Upper lobe of left lung (tissue), 6 donors: ENCODE results near the gene LAMA5. TPM values are rescaled to one million over a fixed set of nuclear protein-coding genes. Genes with fewer than 3 reads are reported as not detected.

Experiments used
- ATAC-seq, 2 donors: fragments of 200-7000 bp; cut with Tn5 transposase; one replicate each; pipeline ENCODE4 v1.9.1; 2022; ENCODE audit warnings: mild to moderate bottlenecking in 2 of 2, moderate library complexity in 2 of 2; ENCODE audit not compliant: low FRiP score in 2 of 2
- DNase-seq, 2 donors: peaks; one replicate each; pipeline ENCODE4 v3.0.0-alpha.2; 2019 to 2020
- H3K27ac ChIP-seq, 4 donors: fragments of 200-600 bp; sonication (generic); one replicate each; pipeline ENCODE4 v1.5.1; 2016 to 2019
- H3K27me3 ChIP-seq, 4 donors: fragments of 200-600 bp; sonication (generic); one replicate each; pipeline ENCODE4 v1.5.1; 2017 to 2019
- H3K36me3 ChIP-seq, 4 donors: fragments of 200-600 bp; sonication (generic); one replicate each; pipeline ENCODE4 v1.5.1; 2016 to 2019
- H3K4me1 ChIP-seq, 4 donors: fragments of 200-600 bp; sonication (generic); one replicate each; pipeline ENCODE4 v1.5.1; 2018 to 2019
- H3K4me3 ChIP-seq, 4 donors: fragments of 200-600 bp; sonication (generic); one replicate each; pipeline ENCODE4 v1.5.1; 2017 to 2019; ENCODE audit warnings: mild to moderate bottlenecking in 2 of 4, moderate library complexity in 1 of 4
- H3K9me3 ChIP-seq, 4 donors: fragments of 200-600 bp; sonication (generic); one replicate each; pipeline ENCODE4 v1.5.1; 2018 to 2019
- CTCF ChIP-seq, 6 experiments: fragments of 450-650 bp in 4 of 6; fragments of 200-600 bp in 2 of 6; sonication (generic) in 2 of 6; IDR thresholded peaks; one replicate each; pipeline ENCODE4 v1.5.1; 2016 to 2019; ENCODE audit warnings: antibody characterized with exemption in 6 of 6
- EP300 ChIP-seq, 4 donors: sonication (generic); formaldehyde crosslinking; IDR thresholded peaks; one replicate each; pipeline ENCODE4 v1.5.1; 2017; ENCODE audit warnings: antibody characterized with exemption in 4 of 4, control low read depth in 2 of 4
- POLR2A ChIP-seq, 4 donors: fragments of 450-650 bp; IDR thresholded peaks; one replicate each; pipeline ENCODE4 v1.5.1; 2016 to 2017; ENCODE audit warnings: antibody characterized with exemption in 4 of 4, mild to moderate bottlenecking in 2 of 4
- POLR2AphosphoS5 ChIP-seq, 2 donors: sonication (generic); formaldehyde crosslinking; IDR thresholded peaks; one replicate each; pipeline ENCODE4 v1.5.1; 2017; ENCODE audit warnings: antibody characterized with exemption in 2 of 2
- WGBS, 2 donors: methylation state at CpG; one replicate each; pipeline ENCODE4 v1.1.5; 2017 to 2018; 5-methylcytosine and 5-hydroxymethylcytosine counted together
- total RNA-seq, 6 donors: library from RNA; depleted of rRNA in 4 of 6; stranded (reverse); fragments of >200 nt in 4 of 6; gene quantifications; one replicate each; pipeline versions ENCODE4 v1.1.0 to v1.2.1, GENCODE V29; 2016 to 2021
- donor health status: DM: no; HTN: no; CAD: no; lungs with moderate emphysema.
- donor health status: DM: no; HTN: yes; CAD: no; lungs with severe emphysema.

The LAMA5 gene
- total RNA-seq, 6 donors from 2014 or later, result 176 to 1,019 (median 307) TPM

- Histone ChIP-seq H3K36me3 (peaks cover 34 to 100% (median 93%) of the 10 kb centered on the region in 4 donors), H3K9me3 (no peaks in the 10 kb centered on the region), H3K4me1 (no peaks in the 10 kb centered on the region), H3K27me3 (no peaks in the 10 kb centered on the region), H3K27ac (no peak overlapping the region), H3K4me3 (no peak overlapping the region)
- DNase-seq (peak in 1 of 2 donors; percentile 77), ATAC-seq (no peak)
- TF ChIP-seq CTCF (IDR thresholded peaks at IDR 0.05) (no peak), POLR2AphosphoS5 (IDR thresholded peaks at IDR 0.05) (no peak), EP300 (IDR thresholded peaks at IDR 0.05) (no peak), POLR2A (IDR thresholded peaks at IDR 0.05) (no peak)
- 94 to 100% methylated on average over 2 to 26 of the region's 26 CpGs for WGBS, 2 donors
Measured at GRCh38 chr20:62328684-62329388, 38.3 kb downstream of the LAMA5 start.

- H3K36me3 ChIP-seq, result peaks cover 38 to 99% (median 92%) of the 10 kb centered on the region in 4 donors
- TF ChIP-seq POLR2A (IDR thresholded peaks at IDR 0.05) (no peak), CTCF (IDR thresholded peaks at IDR 0.05) (no peak), POLR2AphosphoS5 (IDR thresholded peaks at IDR 0.05) (no peak), EP300 (IDR thresholded peaks at IDR 0.05) (no peak)
- H3K27me3 ChIP-seq, result no peaks in the 10 kb centered on the region
- 90 to 100% methylated on average over 1 to 30 of the region's 33 CpGs for whole genome bisulfite sequencing, 2 donors
- ATAC-seq (no peak), DNase-seq (peak in 1 of 2 donors; percentile 78)
- no peaks in the 10 kb centered on the region for H3K4me1 ChIP-seq
- H3K9me3 ChIP-seq, result no peaks in the 10 kb centered on the region
- H3K4me3 ChIP-seq, result no peak overlapping the region
- H3K27ac ChIP-seq, result no peak overlapping the region
Measured at GRCh38 chr20:62327726-62328495, 39.2 kb downstream of the LAMA5 start.

GRCh38 chr20:62326959-62327725 lies 40.0 kb downstream of the LAMA5 start:
- WGBS, 2 donors, result 88% methylated on average over 11 to 30 of the region's 30 CpGs
- peaks cover 34 to 99% (median 90%) of the 10 kb centered on the region in 4 donors for H3K36me3 ChIP-seq

GRCh38 chr20:62326559-62326958 lies 40.6 kb downstream of the LAMA5 start:
- DNase-seq (peak in 1 of 2 donors; percentile 58), ATAC-seq (no peak)
- Histone ChIP-seq H3K36me3 (peaks cover 34 to 99% (median 90%) of the 10 kb centered on the region in 4 donors), H3K9me3 (no peaks in the 10 kb centered on the region), H3K4me3 (no peak overlapping the region), H3K27ac (no peak overlapping the region), H3K4me1 (no peaks in the 10 kb centered on the region), H3K27me3 (no peaks in the 10 kb centered on the region)
- TF ChIP-seq EP300 (IDR thresholded peaks at IDR 0.05) (no peak), POLR2AphosphoS5 (IDR thresholded peaks at IDR 0.05) (no peak), POLR2A (IDR thresholded peaks at IDR 0.05) (no peak), CTCF (IDR thresholded peaks at IDR 0.05) (no peak)
- WGBS, 2 donors, result 95 to 100% methylated on average over 1 to 5 of the region's 14 CpGs

More at GRCh38 chr20:62326959-62327725, 40.0 kb downstream of the LAMA5 start:
- H3K27ac ChIP-seq, result no peak overlapping the region
- H3K4me3 ChIP-seq, result no peak overlapping the region
- H3K4me1 ChIP-seq, result no peaks in the 10 kb centered on the region
- H3K27me3 ChIP-seq, result no peaks in the 10 kb centered on the region
- ATAC-seq (no peak), DNase-seq (peak in 1 of 2 donors; percentile 76)
- H3K9me3 ChIP-seq, result no peaks in the 10 kb centered on the region
- TF ChIP-seq POLR2AphosphoS5 (IDR thresholded peaks at IDR 0.05) (no peak), CTCF (IDR thresholded peaks at IDR 0.05) (no peak), EP300 (IDR thresholded peaks at IDR 0.05) (no peak), POLR2A (IDR thresholded peaks at IDR 0.05) (no peak)
